H9 (cell line): ENCODE measurements around the gene PSMA3. TPM values are rescaled to one million over a fixed set of nuclear protein-coding genes. Genes with fewer than 3 reads are reported as not detected.

Source experiments
- DNase-seq: peaks from one replicate; pipeline ENCODE4 v3.0.0-alpha.2; 2017
- H2AFZ ChIP-seq: one replicate; pipeline ENCODE4 v1.6.1; 2013; ENCODE audit warnings: mild to moderate bottlenecking, low read length, control low read depth, moderate library complexity
- H2AK5ac ChIP-seq: 2 replicates; pipeline ENCODE4 v1.6.1; 2013; ENCODE audit warnings: low read length, control low read depth, mixed read lengths; ENCODE audit not compliant: insufficient read length
- H2BK120ac ChIP-seq: one replicate; pipeline ENCODE4 v1.6.1; 2013; ENCODE audit warnings: low read depth, mild to moderate bottlenecking, low read length, control low read depth, inconsistent platforms; ENCODE audit not compliant: poor library complexity, severe bottlenecking
- H2BK12ac ChIP-seq: 2 replicates; pipeline ENCODE4 v1.6.1; 2013; ENCODE audit warnings: low read length, control low read depth, mixed read lengths, low read depth; ENCODE audit not compliant: insufficient read length
- H2BK15ac ChIP-seq: 2 replicates; pipeline ENCODE4 v1.6.1; 2013; ENCODE audit warnings: low read depth, low read length, control low read depth
- H2BK20ac ChIP-seq: one replicate; pipeline ENCODE4 v1.6.1; 2013; ENCODE audit warnings: low read depth, mild to moderate bottlenecking, low read length, control low read depth, inconsistent platforms; ENCODE audit not compliant: poor library complexity, severe bottlenecking
- H2BK5ac ChIP-seq: 2 replicates; pipeline ENCODE4 v1.6.1; 2013; ENCODE audit warnings: low read length, control low read depth, mixed read lengths; ENCODE audit not compliant: insufficient read length
- H3K14ac ChIP-seq: 2 replicates; pipeline ENCODE4 v1.6.1; 2013; ENCODE audit warnings: low read length, control low read depth; ENCODE audit not compliant: insufficient read depth
- H3K18ac ChIP-seq: 2 replicates; pipeline ENCODE4 v1.6.1; 2013; ENCODE audit warnings: low read depth, mild to moderate bottlenecking, mixed read lengths, low read length, control low read depth; ENCODE audit not compliant: insufficient read length
- H3K23ac ChIP-seq: 2 replicates; pipeline ENCODE4 v1.6.1; 2013; ENCODE audit warnings: low read length, control low read depth, mixed read lengths, low read depth; ENCODE audit not compliant: insufficient read length
- H3K23me2 ChIP-seq: 2 replicates; pipeline ENCODE4 v1.6.1; 2013; ENCODE audit warnings: low read depth, mild to moderate bottlenecking, mixed read lengths, low read length, control low read depth; ENCODE audit not compliant: insufficient read length, poor library complexity, severe bottlenecking
- H3K27ac ChIP-seq: 2 replicates; pipeline ENCODE4 v1.5.1; 2013; ENCODE audit warnings: low read length, control low read depth, mixed read lengths, low read depth; ENCODE audit not compliant: insufficient read length
- H3K27me3 ChIP-seq: 2 replicates; pipeline ENCODE4 v1.6.1; 2013; ENCODE audit warnings: low read length, control low read depth, inconsistent platforms; ENCODE audit not compliant: insufficient read depth
- H3K4ac ChIP-seq: 2 replicates; pipeline ENCODE4 v1.6.1; 2013; ENCODE audit warnings: low read depth, mild to moderate bottlenecking, control low read depth, inconsistent platforms, low read length, moderate library complexity
- H3K4me1 ChIP-seq: 2 replicates; pipeline ENCODE4 v1.6.1; 2013; ENCODE audit warnings: low read length, control low read depth, inconsistent platforms; ENCODE audit not compliant: insufficient read depth
- H3K4me2 ChIP-seq: 2 replicates; pipeline ENCODE4 v1.6.1; 2013; ENCODE audit warnings: low read length, control low read depth, mixed read lengths; ENCODE audit not compliant: insufficient read length, insufficient read depth
- H3K56ac ChIP-seq: 2 replicates; pipeline ENCODE4 v1.6.1; 2013; ENCODE audit warnings: low read depth, mild to moderate bottlenecking, mixed read lengths, low read length, control low read depth; ENCODE audit not compliant: insufficient read length
- H3K79me1 ChIP-seq: 2 replicates; pipeline ENCODE4 v1.6.1; 2013; ENCODE audit warnings: low read depth, mild to moderate bottlenecking, moderate library complexity, low read length, control low read depth, inconsistent platforms; ENCODE audit not compliant: insufficient read depth, poor library complexity, severe bottlenecking
- H3K79me2 ChIP-seq: 2 replicates; pipeline ENCODE4 v1.6.1; 2013; ENCODE audit warnings: low read length, control low read depth, inconsistent platforms; ENCODE audit not compliant: insufficient read depth
- H3K9ac ChIP-seq: 2 replicates; pipeline ENCODE4 v1.6.1; 2013; ENCODE audit warnings: low read length, control low read depth, mixed read lengths; ENCODE audit not compliant: insufficient read length; ENCODE audit errors: extremely low read depth
- H3K9me3 ChIP-seq: one replicate; pipeline ENCODE4 v1.6.1; 2013; ENCODE audit warnings: low read depth, low read length, inconsistent platforms; ENCODE audit not compliant: control insufficient read depth
- H3T11ph ChIP-seq: one replicate; pipeline ENCODE4 v1.6.1; 2013; ENCODE audit warnings: mild to moderate bottlenecking, low read length, control low read depth, inconsistent platforms
- H4K20me1 ChIP-seq: one replicate; pipeline ENCODE4 v1.6.1; 2013; ENCODE audit not compliant: control insufficient read depth, insufficient read length, insufficient read depth
- H4K5ac ChIP-seq: 2 replicates; pipeline ENCODE4 v1.6.1; 2013; ENCODE audit warnings: low read depth, mild to moderate bottlenecking, mixed read lengths, low read length, control low read depth; ENCODE audit not compliant: insufficient read length
- H4K8ac ChIP-seq: replicated peaks from 2 replicates; pipeline ENCODE4 v1.6.1; 2013; ENCODE audit warnings: low read length, control low read depth, mixed read lengths, low read depth; ENCODE audit not compliant: insufficient read length
- H4K91ac ChIP-seq: 2 replicates; pipeline ENCODE4 v1.6.1; 2013; ENCODE audit warnings: low read depth, mild to moderate bottlenecking, moderate library complexity, mixed read lengths, low read length, control low read depth; ENCODE audit not compliant: insufficient read length
- H3K27ac Mint-ChIP-seq, 3 experiments: 2 replicates in 2 of 3; 3 replicates in 1 of 3; pipeline ENCODE4 v1.8.0; 2020 to 2021; ENCODE audit warnings: mixed read lengths in 3 of 3, mild to moderate bottlenecking in 1 of 3, moderate library complexity in 1 of 3
- H3K27me3 Mint-ChIP-seq: 2 replicates; pipeline ENCODE4 v1.8.0; 2021; ENCODE audit warnings: low read depth, mild to moderate bottlenecking, moderate library complexity, mixed read lengths
- H3K36me3 Mint-ChIP-seq, 3 experiments: 2 replicates in 2 of 3; 3 replicates in 1 of 3; pipeline ENCODE4 v1.8.0; 2020 to 2021; ENCODE audit warnings: low read depth in 3 of 3, mixed read lengths in 3 of 3; ENCODE audit not compliant: insufficient read depth in 1 of 3
- H3K4me1 Mint-ChIP-seq, 2 experiments: 2 replicates each; pipeline ENCODE4 v1.8.0; 2020; ENCODE audit warnings: mixed read lengths in 2 of 2
- H3K4me3 Mint-ChIP-seq, 2 experiments: 2 replicates in 1 of 2; 3 replicates in 1 of 2; pipeline ENCODE4 v1.8.0; 2020 to 2021; ENCODE audit warnings: mild to moderate bottlenecking in 2 of 2, mixed read lengths in 2 of 2, moderate library complexity in 1 of 2
- H3K9me3 Mint-ChIP-seq, 2 experiments: 2 replicates in 1 of 2; 3 replicates in 1 of 2; pipeline ENCODE4 v1.8.0; 2020; ENCODE audit warnings: mild to moderate bottlenecking in 2 of 2, mixed read lengths in 2 of 2, moderate library complexity in 1 of 2
- CTCF ChIP-seq: fragments of 200-600 bp; sonication (generic); conservative IDR thresholded peaks from 3 replicates; pipeline ENCODE4 v1.8.0; 2021; ENCODE audit warnings: antibody characterized with exemption, mild to moderate bottlenecking
- WGBS: extraction: QIAGEN DNeasy Blood & Tissue Kit; methylation state at CpG from one replicate; pipeline ENCODE4 v1.1.7; 2013; ENCODE audit warnings: missing lambda C conversion rate, low lambda C conversion rate, mixed read lengths; ENCODE audit not compliant: insufficient read length; ENCODE audit errors: extremely low coverage; 5-methylcytosine and 5-hydroxymethylcytosine counted together
- total RNA-seq: library from RNA; stranded (reverse); gene quantifications from 2 replicates; pipeline ENCODE4 v1.2.1, GENCODE V29; 2021

PSMA3 gene
- total RNA-seq, 1 experiment from 2014 or later: 342 TPM

GRCh38 chr14:58198086-58198485 lies 46.6 kb upstream of the PSMA3 start:
- H3K9ac ChIP-seq: no peak overlapping the region
- no peak overlapping the region for H3K4me2 ChIP-seq
- no peak overlapping the region for H2BK120ac ChIP-seq
- no peak overlapping the region for H3K56ac ChIP-seq
- H4K8ac ChIP-seq: no peak overlapping the region
- no peak overlapping the region for H3K4ac ChIP-seq
- Mint-ChIP-seq H3K4me3 (no peak overlapping the region), H3K9me3 (no peaks in the 10 kb centered on the region), H3K36me3 (no peaks in the 10 kb centered on the region), H3K27ac (no peak overlapping the region), H3K4me1 (peaks cover 18 to 24% of the 10 kb centered on the region in 2 experiments), H3K27me3 (no peaks in the 10 kb centered on the region)
- H3K14ac ChIP-seq: no peak overlapping the region
- no peak overlapping the region for H2BK12ac ChIP-seq
- H3K18ac ChIP-seq: no peak overlapping the region
- no peak overlapping the region for H3T11ph ChIP-seq
- H3K27ac ChIP-seq: no peak overlapping the region
- no peak overlapping the region for H2BK5ac ChIP-seq
- H2BK20ac ChIP-seq: no peak overlapping the region
- H2AFZ ChIP-seq: no peak overlapping the region
- no peak overlapping the region for H4K91ac ChIP-seq
- no CpG with 5 or more reads among the region's 5 CpGs for WGBS
- DNase-seq: no peak
- no peaks in the 10 kb centered on the region for H3K4me1 ChIP-seq
- no peaks in the 10 kb centered on the region for H4K20me1 ChIP-seq
- H3K27me3 ChIP-seq: no peaks in the 10 kb centered on the region
- H3K79me1 ChIP-seq: no peaks in the 10 kb centered on the region
- H2BK15ac ChIP-seq: no peak overlapping the region
- no peak for TF ChIP-seq CTCF
- peaks cover 2% of the 10 kb centered on the region; the same call in 1 of the 2 replicates for H3K79me2 ChIP-seq
- no peaks in the 10 kb centered on the region for H3K9me3 ChIP-seq
- no peak overlapping the region for H2AK5ac ChIP-seq
- no peak overlapping the region for H4K5ac ChIP-seq
- no peak overlapping the region for H3K23ac ChIP-seq
- peaks cover 4% of the 10 kb centered on the region for H3K23me2 ChIP-seq
